NCI-H446 treated with DMSO at 0.1 percent for 48 hours (cell line): ENCODE measurements around the gene IGFBP6.
A peak's percentile ranks its signal among the peaks of the same experiment; 100 is the strongest.
"Not testable (repeated sequence)": the region's sequence is repeated elsewhere in the genome, so short reads cannot be mapped to it uniquely, and the experiment has no call there.

Experiments
- DNase-seq: peaks from one replicate; lab custom pipeline; 2025; lab: John Stamatoyannopoulos, UW

IGFBP6 gene

GRCh38 chr12:53070877-53071492 lies 26.5 kb upstream of the IGFBP6 start:
- DNase-seq = no peak

- DNase-seq = peak; percentile 61
These were observed 25.6 kb upstream of the IGFBP6 start for GRCh38 chr12:53071591-53072551.

GRCh38 chr12:53073881-53074280 lies 23.6 kb upstream of the IGFBP6 start:
- no peak for DNase-seq

GRCh38 chr12:53074283-53074998 lies 23.0 kb upstream of the IGFBP6 start:
- no peak for DNase-seq

GRCh38 chr12:53074999-53075370 lies 22.5 kb upstream of the IGFBP6 start:
- no peak for DNase-seq

GRCh38 chr12:53076461-53076860 lies 21.0 kb upstream of the IGFBP6 start:
- DNase-seq = no peak

GRCh38 chr12:53077030-53077429 lies 20.4 kb upstream of the IGFBP6 start:
- no peak for DNase-seq

GRCh38 chr12:53078425-53079225 lies 18.8 kb upstream of the IGFBP6 start:
- DNase-seq = no peak

GRCh38 chr12:53079226-53080117 lies 18.0 kb upstream of the IGFBP6 start, which contains the start of gene SPRYD3:
TSS of gene SPRYD3 (minus strand) at chr12:53079390. CDS start at chr12:53079333, 57 bp downstream.
- peak; percentile 87 for DNase-seq

GRCh38 chr12:53082637-53083175 lies 14.8 kb upstream of the IGFBP6 start:
- DNase-seq = no peak

- DNase-seq = no peak
These were observed 11.1 kb upstream of the IGFBP6 start for GRCh38 chr12:53086361-53086760.

- DNase-seq = no peak
These were observed 7.4 kb upstream of the IGFBP6 start for GRCh38 chr12:53090105-53090504.

GRCh38 chr12:53090554-53090953 lies 6.9 kb upstream of the IGFBP6 start:
- DNase-seq = no peak

- DNase-seq = no peak
These were observed 5.7 kb upstream of the IGFBP6 start for GRCh38 chr12:53091756-53092155.

- no peak for DNase-seq
These were observed 3.6 kb upstream of the IGFBP6 start for GRCh38 chr12:53093777-53094393.

- DNase-seq = no peak
These were observed 3.1 kb upstream of the IGFBP6 start for GRCh38 chr12:53094394-53094787.

GRCh38 chr12:53094796-53095595 lies 2.5 kb upstream of the IGFBP6 start:
- DNase-seq = not testable (repeated sequence)

GRCh38 chr12:53095596-53095895 lies 1.9 kb upstream of the IGFBP6 start:
- DNase-seq = not testable (repeated sequence)

GRCh38 chr12:53096089-53096741 lies 1.3 kb upstream of the IGFBP6 start:
- DNase-seq = no peak
